Ovary (tissue), 9 donors: ENCODE data around the gene TOR1A. TPM values are rescaled to one million over a fixed set of nuclear protein-coding genes. Genes with fewer than 3 reads are reported as not detected.

Experiments
- DNase-seq, 5 donors: peaks; one replicate each; pipeline ENCODE4 v3.0.0-alpha.2; 2019 to 2020
- H3K27ac ChIP-seq, 2 donors: fragments of 200-600 bp; one replicate each; pipeline versions ENCODE4 v1.5.1 to v1.8.0; 2019 to 2022
- H3K27me3 ChIP-seq: fragments of 200-600 bp; one replicate; pipeline ENCODE4 v1.8.0; 2022
- H3K36me3 ChIP-seq: fragments of 200-600 bp; sonication (generic); one replicate; pipeline ENCODE4 v1.5.1; 2019
- H3K4me1 ChIP-seq: one replicate; pipeline ENCODE4 v1.8.1; 2013; ENCODE audit warnings: mild to moderate bottlenecking, moderate library complexity; ENCODE audit not compliant: insufficient read depth
- H3K4me3 ChIP-seq: fragments of 200-600 bp; sonication (generic); one replicate; pipeline ENCODE4 v1.5.1; 2017
- H3K9me3 ChIP-seq, 2 donors: fragments of 200-600 bp in 1 of 2; sonication (generic) in 1 of 2; one replicate each; pipeline versions ENCODE4 v1.5.1 to v1.8.1; 2013 to 2019; ENCODE audit warnings: mild to moderate bottlenecking in 1 of 2, moderate library complexity in 1 of 2
- EP300 ChIP-seq: sonication (generic); formaldehyde crosslinking; IDR thresholded peaks from one replicate; pipeline ENCODE4 v1.6.1; 2017; ENCODE audit warnings: antibody characterized with exemption
- POLR2A ChIP-seq: fragments of 450-650 bp; IDR thresholded peaks from one replicate; pipeline ENCODE4 v1.6.1; 2017; ENCODE audit warnings: antibody characterized with exemption, mild to moderate bottlenecking, moderate library complexity
- WGBS, 3 donors: extraction: QIAGEN DNeasy Blood & Tissue Kit in 1 of 3; methylation state at CpG; one replicate each; pipeline versions ENCODE4 v1.1.5 to v1.1.7; 2013 to 2017; 5-methylcytosine and 5-hydroxymethylcytosine counted together
- intact Hi-C, 4 donors: fragments of 100-400 bp; cut with DNase I; formaldehyde crosslinking; loops; one replicate each; pipeline versions ENCODE4 v1.11.0 to v1.15.1; 2022 to 2023
- polyA plus RNA-seq, 2 donors: library from polyadenylated mRNA; stranded (reverse); fragments of 200-250 nt in 1 of 2; fragments of 350-450 nt in 1 of 2; fragmentation: Illumina TruSeq in 1 of 2; extraction: RNeasy Lipid Tissue Mini Kit (QIAGEN cat#74804) in 1 of 2; gene quantifications; one replicate each; pipeline ENCODE4 v1.2.3, GENCODE V29; 2013 to 2014
- total RNA-seq, 7 donors: library from RNA; depleted of rRNA in 2 of 7; stranded (reverse); fragments of >200 nt in 2 of 7; fragmentation: NEBNext Ultra II Directional in 3 of 7; extraction: Animal tissue kit (Norgen Biotek cat#: 25700) in 3 of 7; gene quantifications; one replicate each; pipeline versions ENCODE4 v1.1.0 to v1.2.4, GENCODE V29; 2016 to 2023
- TF ChIP-seq, protein P1 (sequence below), 3 donors: fragments of 450-650 bp in 2 of 3; fragments of 200-600 bp in 1 of 3; IDR thresholded peaks; one replicate each; pipeline versions ENCODE4 v1.5.1 to v1.8.0; 2016 to 2022; ENCODE audit warnings: antibody characterized with exemption in 3 of 3, mild to moderate bottlenecking in 1 of 3
- donor health status: DM: no; HTN: no; CAD: no; lungs with moderate emphysema.
- donor health status: DM: no; HTN: no; CAD: no.
- donor health status: Bipolar disorder and iron deficiency.
- donor health status: DM: yes; HTN: yes; CAD: no.
- donor health status: DM: no; HTN: no; CAD: no.
- donor health status: DM: yes; HTN: yes; CAD: no.

Gene TOR1A
- total and polyA plus RNA-seq, 9 donors = 23.5 to 45.6 (median 27.1) TPM

- H3K4me3 ChIP-seq = peak overlapping the region; percentile 97
- TF ChIP-seq POLR2A (no peak), EP300 (no peak)
- TF ChIP-seq, protein P1, sequence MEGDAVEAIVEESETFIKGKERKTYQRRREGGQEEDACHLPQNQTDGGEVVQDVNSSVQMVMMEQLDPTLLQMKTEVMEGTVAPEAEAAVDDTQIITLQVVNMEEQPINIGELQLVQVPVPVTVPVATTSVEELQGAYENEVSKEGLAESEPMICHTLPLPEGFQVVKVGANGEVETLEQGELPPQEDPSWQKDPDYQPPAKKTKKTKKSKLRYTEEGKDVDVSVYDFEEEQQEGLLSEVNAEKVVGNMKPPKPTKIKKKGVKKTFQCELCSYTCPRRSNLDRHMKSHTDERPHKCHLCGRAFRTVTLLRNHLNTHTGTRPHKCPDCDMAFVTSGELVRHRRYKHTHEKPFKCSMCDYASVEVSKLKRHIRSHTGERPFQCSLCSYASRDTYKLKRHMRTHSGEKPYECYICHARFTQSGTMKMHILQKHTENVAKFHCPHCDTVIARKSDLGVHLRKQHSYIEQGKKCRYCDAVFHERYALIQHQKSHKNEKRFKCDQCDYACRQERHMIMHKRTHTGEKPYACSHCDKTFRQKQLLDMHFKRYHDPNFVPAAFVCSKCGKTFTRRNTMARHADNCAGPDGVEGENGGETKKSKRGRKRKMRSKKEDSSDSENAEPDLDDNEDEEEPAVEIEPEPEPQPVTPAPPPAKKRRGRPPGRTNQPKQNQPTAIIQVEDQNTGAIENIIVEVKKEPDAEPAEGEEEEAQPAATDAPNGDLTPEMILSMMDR (IDR thresholded peaks at IDR 0.05) = no peak
- intact Hi-C loops = no loop called here
- no peak for DNase-seq
- H3K27me3 ChIP-seq = no peaks in the 10 kb centered on the region
- H3K4me1 ChIP-seq = peaks cover 9% of the 10 kb centered on the region
- 18 to 26% (median 24%) methylated on average over 16 of the region's 16 CpGs for WGBS, 3 donors
- H3K9me3 ChIP-seq = no peaks in the 10 kb centered on the region
- no peaks in the 10 kb centered on the region for H3K36me3 ChIP-seq
- no peak overlapping the region for H3K27ac ChIP-seq
Observed at GRCh38 chr9:129836311-129837007, 12.5 kb upstream of the TOR1A start.

GRCh38 chr9:129835860-129836223, 11.9 kb upstream of the TOR1A start:
- intact Hi-C loops = no loop called here
- H3K27me3 ChIP-seq = no peaks in the 10 kb centered on the region
- no peak for DNase-seq
- 0% methylated on average over 19 of the region's 19 CpGs for WGBS, 3 donors
- no peaks in the 10 kb centered on the region for H3K9me3 ChIP-seq
- H3K4me1 ChIP-seq = peaks cover 9% of the 10 kb centered on the region
- TF ChIP-seq POLR2A = no peak
- TF ChIP-seq EP300 = no peak
- TF ChIP-seq, protein P1 (IDR thresholded peaks at IDR 0.05) = no peak
- H3K36me3 ChIP-seq = no peaks in the 10 kb centered on the region
- peak overlapping the region; percentile 52 to 72 for H3K27ac ChIP-seq
- peak overlapping the region; percentile 97 for H3K4me3 ChIP-seq

GRCh38 chr9:129835128-129835859, 11.4 kb upstream of the TOR1A start, which contains the start of the genes C9orf78 and USP20:
C9orf78 (minus strand) TSS chr9:129835275; CDS start chr9:129835221, 54 bp downstream.
USP20 (plus strand) TSS chr9:129835458; CDS start chr9:129852556, 17,098 bp downstream.
- TF ChIP-seq, protein P1 (IDR thresholded peaks at IDR 0.05) = peak in 1 of 3 donors; percentile 24
- no peak for TF ChIP-seq EP300
- TF ChIP-seq POLR2A = peak; percentile 89
- intact Hi-C loops = no loop called here
- WGBS, 3 donors = 0 to 1% (median 1%) methylated on average over 51 to 81 of the region's 81 CpGs

GRCh38 chr9:129834489-129835127, 10.7 kb upstream of the TOR1A start:
- H3K27me3 ChIP-seq = no peaks in the 10 kb centered on the region
- no peaks in the 10 kb centered on the region for H3K36me3 ChIP-seq
- TF ChIP-seq POLR2A (no peak), EP300 (no peak)
- TF ChIP-seq, protein P1 (IDR thresholded peaks at IDR 0.05) = no peak
- WGBS, 3 donors = 0 to 1% (median 0%) methylated on average over 32 of the region's 32 CpGs
- peak overlapping the region; percentile 41 to 49 for H3K27ac ChIP-seq
- H3K9me3 ChIP-seq = no peaks in the 10 kb centered on the region
- DNase-seq = no peak
- peaks cover 9% of the 10 kb centered on the region for H3K4me1 ChIP-seq
- peak overlapping the region; percentile 97 for H3K4me3 ChIP-seq
- intact Hi-C loops = no loop called here

More at GRCh38 chr9:129835128-129835859, 11.4 kb upstream of the TOR1A start, which contains the start of the genes C9orf78 and USP20:
- Histone ChIP-seq H3K4me1 (peaks cover 9% of the 10 kb centered on the region), H3K4me3 (peak within 1 kb of the TSS; percentile 97), H3K9me3 (no peaks in the 10 kb centered on the region), H3K36me3 (no peaks in the 10 kb centered on the region), H3K27ac (peak within 1 kb of the TSS; percentile 52 to 72), H3K27me3 (no peaks in the 10 kb centered on the region)
- peak; percentile 96 to 98 (median 98) for DNase-seq
